GM21360 (cell line): ENCODE data around the gene TMEM63A.
"Not testable (repeated sequence)": the region's sequence is repeated elsewhere in the genome, so short reads cannot be mapped to it uniquely, and the experiment has no call there.

Experiments used
- ATAC-seq: cut with Tn5 transposase; IDR thresholded peaks from one replicate; pipeline ENCODE4 v1.9.1; 2021; ENCODE audit warnings: mild to moderate bottlenecking, moderate library complexity; ENCODE audit not compliant: unreplicated experiment

TMEM63A gene

DNA sequence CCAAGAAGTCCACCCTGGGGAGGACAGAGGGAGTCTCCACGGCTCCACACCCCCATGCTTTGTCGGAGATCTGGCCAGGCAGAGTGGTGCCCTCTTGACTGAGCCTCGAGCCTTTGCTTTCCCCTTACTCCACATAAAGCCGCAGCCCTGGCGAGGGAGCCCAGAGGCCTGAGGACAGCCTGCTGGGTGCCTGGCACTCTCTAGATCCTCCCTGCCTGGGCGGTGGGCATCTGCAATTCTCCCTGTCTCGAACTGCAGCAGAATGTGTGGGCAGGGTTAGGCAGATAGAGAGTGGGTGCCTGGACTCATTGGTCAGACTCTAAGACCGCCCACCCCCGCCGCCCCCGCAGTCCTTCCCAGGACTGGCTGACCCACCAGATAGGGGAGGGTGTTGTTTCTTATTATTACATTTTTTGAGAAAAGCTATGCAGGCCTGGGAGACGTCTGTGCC, 58.3 kb downstream of the TMEM63A start:
- no peak for ATAC-seq

DNA sequence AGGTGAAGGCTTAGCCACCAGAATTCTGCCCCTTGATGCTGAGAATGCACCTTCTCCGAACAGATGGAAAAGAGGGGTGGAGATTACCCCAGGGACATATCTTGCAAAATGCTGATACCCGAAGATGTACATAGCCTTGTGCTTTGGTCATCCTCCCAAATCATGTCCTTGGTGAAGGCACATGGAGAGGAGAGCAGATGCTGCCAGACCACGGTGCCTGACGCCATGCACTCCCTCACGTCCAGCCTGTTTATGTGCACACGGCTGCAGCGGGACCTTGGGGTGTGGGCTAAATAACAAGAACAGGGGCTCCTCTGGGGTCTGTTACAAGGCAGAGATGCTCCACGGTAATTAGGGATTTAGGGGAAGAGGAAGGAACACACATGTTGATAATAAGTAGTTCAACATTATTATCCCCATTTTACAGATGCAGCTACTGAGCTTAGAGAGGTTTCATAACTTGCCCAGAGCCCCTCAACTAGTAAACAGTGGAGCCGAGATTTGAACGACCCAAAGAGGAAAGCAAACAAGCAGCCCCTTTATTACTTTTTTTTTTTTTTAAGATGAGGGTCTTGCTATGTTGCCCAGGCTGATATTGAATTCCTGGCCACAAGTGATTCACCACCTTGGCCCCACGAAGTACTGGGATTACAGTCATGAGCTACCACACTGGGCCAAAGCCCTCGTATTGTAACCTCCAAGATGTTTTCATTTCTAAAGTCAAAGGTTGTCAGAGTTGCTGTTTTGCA, 59.4 kb downstream of the TMEM63A start:
- ATAC-seq: no peak

DNA sequence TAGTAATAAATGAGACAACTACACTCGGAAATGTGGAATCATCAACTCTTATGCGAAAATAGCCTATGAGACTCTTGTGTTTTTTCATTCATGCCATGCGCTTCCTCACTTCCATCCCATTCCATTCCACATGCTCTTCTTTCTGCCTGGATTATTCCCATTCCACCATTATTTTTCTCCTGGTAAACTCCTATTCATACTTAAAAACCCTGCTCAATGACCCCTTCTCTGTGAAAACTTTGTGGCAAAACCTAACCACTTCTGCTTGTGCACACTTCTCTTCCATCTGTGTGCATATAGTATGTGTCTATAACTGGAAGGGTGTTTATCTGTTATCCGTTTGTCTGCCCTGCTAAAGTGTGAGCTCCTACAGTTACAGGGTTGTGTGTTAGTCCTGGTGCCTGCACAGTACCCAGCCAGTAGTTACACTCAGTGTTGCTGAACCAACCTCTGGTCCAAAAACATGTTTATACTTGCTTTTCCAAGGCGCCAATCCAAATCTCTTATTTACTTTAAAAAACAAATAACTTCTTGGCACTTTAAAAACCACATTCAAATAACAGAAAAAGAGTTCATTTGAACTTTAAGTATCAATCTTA, 61.6 kb downstream of the TMEM63A start:
- no peak for ATAC-seq

DNA sequence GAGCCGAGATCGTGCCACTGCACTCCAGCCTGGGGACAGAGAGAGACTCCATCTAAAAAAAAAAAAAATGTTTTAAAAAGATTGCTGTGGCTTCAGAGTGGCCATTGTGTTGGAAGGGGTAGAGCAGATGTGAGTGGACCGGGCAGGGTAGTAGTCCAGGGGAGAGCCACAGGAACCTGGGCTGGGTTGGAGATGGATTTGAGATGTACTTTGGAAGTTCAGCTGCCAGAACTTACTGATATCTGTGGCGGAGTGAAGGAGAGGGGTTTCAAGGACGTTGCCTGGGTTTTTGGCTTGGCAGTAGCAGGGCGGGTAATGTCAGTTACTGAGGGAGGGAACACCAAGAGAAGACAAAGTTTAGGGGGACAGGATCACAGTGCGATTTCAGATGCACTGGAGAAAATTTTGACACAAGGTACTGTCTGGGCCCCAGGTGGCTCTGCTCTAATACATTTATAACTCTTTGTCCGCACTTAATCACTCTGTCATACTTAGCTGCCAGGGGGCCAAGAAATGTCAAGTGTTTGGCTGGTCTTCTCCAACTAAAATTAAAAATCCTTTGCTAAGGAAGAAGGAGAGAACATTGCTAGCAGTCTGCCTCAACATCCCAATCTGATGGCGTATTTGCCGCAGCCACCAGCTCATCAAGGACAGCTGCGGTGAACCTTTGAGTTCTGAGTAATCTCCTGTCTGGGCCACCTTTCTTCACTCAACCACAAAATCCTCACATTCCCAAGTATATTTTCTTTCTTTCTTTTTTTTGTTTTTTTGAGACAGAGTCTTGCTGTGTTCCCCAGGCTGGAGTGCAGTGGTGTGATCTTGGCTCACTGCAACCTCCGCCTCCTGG, 62.6 kb downstream of the TMEM63A start:
- no peak for ATAC-seq

DNA sequence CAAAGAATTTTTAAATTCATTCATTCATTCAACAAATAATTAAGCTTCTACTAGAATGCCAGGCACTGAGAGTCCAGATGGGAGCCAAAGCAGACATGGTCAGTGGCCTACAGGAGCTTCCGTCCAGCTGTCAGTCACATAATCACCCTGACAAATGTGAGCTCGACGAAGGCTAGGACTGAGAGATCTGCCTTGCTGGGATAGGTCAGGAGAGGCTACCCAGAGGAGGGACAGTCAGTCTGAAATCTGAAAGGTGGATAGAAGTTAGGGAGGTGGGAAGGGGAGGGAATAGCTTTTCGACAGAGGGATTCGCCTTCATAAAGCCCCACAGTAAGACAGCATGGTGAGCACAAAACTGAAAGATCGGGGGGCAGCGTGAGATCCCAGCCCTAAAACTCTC, 64.0 kb downstream of the TMEM63A start:
- no peak for ATAC-seq

DNA sequence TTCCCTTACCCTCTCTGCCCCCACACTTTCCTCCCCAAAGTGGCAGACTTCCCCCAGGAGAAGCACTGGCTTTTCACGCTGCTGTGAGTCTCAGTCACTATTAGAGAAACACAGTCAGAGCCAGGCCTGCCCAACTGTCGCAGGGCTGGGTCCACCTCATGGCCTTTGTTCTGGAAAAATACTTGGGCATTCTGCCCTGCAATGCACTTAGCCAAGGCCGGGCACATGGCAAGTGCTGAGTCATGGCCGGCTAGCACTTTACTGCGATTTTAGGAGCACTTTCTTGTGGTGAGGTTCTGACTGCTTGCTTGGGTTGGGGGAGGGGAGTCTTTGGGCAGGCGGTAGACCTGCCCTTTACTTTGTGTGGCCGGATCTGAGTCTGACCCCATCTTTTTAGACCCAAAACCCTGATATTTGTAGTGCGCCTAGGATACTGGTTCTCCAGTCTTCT, 64.5 kb downstream of the TMEM63A start:
- no peak for ATAC-seq

DNA sequence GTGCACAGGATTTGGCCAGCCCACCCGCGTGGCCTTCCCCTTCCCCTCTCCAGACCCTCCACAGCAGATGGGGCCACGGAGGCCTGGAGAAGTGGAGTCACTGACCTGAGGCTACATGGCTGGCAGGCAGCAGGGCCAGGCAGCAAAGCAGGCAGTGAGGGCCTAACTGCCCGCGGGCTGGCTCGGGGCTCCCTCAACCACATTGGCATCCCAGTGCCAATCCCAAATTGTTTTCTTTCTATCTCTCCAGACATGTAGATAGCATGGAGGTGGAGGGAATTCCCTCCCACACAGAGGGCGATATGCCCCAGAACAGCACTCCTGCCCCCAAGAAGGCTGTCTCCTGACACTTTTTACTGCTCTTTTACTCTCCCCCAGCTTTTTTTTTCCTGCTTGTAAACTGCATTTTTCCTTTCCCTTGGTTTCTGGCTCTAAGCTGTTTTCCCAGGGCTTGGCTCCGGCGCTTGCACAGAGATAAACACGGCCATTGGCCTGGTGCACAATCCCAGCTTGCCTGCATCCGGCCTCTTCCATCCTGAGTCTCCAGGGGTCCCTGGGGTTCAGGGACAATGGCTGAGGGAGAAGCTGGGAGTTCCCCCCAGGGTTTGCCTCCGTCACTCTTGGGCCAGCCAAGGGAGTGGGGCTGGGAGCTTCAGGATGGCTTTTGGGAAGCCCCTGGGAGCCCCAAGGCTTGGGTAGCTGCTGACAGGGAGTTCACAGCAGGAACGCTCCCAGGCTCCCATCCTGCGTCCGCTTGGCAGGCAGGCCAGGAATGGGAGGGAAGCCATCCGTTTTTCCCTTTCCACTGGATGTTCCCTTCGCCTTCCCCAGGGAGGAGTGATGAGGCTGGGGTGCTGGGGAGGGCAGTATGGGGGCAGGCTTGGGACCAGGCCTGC, 65.3 kb downstream of the TMEM63A start:
- no peak for ATAC-seq

DNA sequence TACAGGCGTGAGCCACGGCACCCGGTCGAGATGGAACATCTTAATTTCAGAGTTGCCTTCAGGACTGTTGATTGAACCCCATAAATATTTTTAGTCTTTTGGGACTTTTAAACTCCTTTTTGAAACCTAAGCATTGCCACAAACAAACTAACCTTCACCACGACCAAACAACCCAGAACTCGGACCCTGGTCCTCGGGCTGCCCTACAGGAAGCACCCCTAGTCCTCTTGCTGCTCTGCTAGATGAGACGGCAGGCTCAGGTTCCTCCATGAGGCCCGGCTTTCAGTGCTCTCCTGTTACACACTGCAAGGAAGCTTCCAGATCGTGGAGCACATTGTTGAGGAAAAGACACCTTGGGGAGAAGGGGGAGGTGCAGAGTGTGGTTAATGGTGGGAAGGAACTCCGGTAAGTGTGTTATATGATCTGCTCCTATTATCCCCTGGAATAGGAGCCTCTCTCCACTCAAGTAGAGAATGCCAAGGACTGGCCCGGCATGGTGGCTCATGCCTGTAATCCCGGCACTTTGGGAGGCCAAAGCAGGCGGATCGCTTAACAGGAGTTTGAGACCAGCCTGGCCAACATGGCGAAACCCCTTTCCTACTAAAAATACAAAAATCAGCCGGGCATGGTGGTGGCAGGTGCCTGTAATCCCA, 66.5 kb downstream of the TMEM63A start:
- ATAC-seq: no peak

DNA sequence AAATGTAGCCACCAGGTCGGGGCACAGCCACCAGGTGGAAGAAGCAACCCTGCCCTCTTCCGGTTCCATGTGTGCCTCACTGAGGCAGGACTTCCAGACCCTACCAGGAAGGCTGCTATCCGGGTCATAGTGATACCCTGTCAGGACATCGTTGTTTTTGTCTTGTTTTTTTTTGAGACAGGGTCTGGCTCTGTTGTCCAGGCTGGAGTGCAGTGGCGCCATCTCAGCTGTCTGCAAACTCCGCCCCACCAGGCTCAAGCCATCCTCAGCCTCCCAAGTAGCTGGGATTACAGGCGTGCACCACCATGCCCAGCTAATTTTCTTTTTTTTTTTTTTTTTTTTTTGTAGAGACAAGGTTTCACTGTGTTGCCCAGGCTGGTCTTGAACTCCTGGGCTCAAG, 67.1 kb downstream of the TMEM63A start:
- ATAC-seq: not testable (repeated sequence)

DNA sequence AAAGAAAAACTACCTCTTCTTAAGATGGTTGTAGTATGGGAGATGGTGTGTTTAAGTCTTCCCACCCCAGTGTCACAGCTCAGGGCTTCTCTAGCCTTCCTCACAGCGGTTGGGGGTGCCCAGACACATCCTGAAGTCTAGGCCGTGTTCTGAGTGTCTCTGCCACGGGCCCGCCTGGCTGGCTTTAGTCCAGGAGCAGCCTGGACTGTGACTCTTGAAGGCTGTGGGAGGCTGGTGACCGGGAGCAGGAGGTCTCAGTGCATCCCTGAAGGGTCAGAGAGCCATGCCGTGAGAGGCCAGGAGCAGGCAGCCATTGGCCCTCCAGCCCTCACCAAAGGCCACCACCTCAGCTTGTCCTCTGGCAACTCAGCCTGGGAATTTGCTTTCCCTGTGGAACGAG, 67.8 kb downstream of the TMEM63A start:
- ATAC-seq: no peak

DNA sequence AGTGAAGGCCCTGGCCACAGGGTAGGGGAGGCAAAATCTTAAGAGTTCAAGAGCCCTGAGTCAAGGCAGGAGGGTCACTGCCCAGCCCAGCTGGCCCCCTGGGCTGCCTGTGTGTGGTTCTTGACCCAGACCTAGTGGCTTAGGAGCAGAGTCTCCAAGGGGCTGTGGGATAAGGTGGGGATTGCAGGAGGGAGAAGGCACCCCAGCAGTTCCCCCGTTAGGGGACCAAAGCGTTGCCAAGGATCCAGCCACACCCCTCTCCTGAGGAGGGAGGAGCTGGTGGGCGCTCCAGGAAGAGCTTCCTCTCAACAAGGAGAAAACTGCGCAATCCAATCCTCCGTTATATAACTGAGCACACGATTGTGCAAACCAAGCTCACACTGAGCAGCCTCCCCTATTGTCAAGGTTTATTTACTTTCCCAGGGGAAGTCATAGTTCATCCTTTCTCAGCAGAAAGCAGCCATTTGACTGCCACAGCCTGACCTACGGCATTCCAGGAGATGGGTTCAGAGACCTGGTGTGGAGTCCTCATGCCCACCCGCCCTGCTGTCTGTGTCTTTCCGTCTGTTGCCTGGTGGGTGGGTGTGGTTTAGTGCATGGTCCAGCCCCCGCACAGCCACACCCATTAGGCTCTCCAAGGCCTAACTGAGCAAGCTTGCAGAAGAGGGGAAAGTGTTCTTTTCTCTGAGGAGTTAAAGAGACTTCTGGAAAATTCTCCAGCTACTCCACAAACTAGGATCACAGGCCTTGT, 68.8 kb downstream of the TMEM63A start:
- ATAC-seq: no peak

DNA sequence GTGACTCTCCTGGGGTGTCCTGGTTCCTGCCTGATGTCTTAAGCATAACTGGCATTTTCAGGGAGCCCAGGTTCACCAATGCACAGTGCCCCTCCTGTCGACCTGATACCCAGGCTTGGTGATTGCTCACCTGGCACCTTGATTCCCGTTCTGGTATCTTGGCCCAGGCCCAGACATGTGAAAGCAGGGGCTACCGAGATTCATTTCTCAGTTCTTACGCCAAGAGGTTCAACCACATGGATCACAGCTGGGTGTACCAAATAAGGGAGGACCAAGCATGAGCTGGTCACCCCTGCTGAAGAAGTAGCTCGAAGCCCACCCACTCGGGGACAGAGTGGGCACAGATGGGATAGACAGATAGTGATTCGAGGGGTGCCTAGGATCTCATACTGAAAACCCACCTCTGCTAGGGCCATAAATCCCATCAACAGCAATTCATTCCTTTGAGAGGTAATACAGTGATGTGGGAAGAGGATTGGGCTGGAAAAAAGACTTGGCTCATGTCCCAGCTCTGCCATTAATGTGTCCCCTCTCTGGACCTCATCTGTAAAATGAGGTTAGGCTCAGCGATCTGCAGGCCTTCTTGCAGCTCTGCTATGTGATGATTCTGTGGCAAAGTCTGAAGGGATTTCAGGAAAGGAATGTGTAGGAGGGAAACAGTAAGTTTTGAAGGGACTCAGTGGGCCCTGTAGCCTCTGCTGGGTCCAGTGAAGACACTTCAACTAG, 69.5 kb downstream of the TMEM63A start:
- ATAC-seq: no peak

DNA sequence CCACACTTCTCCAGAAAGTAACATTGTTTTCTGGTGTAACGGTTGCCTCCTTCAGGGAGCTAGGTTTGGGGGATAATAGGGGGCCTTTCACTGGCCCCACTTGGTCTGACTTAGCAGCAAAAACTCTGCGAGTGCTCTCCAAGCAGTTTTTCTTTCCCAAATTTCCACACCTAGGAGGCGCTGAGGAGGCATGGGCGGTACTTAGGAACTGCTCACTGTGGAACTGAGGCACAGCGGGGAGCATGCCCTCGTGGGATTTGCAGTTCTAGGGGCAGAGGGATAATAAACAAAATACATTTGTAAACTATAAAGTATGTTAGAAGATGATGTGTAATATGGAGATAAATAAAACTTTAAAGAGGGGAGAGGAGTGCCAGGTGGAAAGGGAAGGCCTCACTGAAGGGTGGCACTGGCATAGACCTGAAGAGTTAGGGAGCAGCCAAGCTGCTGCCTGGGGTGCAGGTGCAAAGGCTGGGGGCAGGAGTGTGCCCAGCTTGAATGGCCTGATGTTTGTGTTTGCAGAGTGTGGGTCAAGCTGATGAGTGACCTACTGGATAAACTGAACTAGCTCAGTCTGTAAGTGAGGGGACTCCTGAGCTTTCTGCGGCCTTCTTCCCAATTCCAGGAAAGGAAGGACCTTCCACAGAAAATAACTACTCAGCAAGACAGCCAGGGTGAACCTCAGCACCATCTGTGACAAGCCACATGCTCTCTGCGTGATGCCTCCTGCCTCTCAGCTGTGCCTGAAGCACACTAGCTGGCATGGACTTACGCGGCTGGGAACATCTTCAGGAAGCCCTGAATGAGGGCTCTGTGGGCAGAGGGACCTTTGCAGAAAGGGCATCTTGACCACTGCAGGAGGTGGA, 70.3 kb downstream of the TMEM63A start:
- ATAC-seq: no peak

DNA sequence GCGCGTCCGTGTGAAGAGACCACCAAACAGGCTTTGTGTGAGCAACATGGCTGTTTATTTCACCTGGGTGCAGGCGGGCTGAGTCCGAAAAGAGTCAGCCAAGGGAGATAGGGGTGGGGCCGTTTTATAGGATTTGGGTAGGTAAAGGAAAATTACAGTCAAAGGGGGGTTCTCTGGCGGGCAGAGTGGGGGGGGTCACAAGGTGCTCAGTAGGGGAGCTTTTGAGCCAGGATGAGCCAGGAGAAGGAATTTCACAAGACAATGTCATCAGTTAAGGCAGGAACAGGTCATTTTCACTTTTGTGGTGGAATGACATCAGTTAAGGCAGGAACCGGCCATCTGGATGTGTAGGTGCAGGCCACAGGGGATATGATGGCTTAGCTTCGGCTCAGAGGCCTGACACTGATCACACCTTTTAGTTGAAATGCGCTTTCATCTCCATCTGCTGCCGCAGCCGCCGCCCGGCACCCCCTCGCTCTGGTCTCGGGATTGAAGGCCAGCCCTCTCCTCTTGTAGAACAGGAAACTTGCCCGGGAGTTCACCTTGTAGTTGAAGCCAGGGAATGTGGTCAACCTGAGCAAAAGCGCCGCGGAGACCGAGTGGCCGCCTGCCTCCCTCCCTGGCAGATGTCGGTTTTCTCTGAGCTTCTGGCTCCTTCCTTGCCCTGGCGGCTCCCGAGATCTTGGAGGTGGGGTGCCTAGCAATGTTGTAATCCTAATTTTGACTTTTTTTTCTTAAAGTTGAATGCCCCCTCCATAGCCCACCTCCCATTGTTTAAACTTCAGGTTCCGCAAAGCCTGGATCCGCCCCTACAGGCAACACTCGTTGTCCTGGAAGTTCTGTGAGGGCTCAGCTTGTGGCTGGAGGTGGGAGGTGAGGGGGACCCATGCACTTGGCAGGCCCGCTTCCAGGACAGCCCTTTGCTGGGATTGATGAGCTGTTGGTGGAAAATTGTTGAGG, 71.3 kb downstream of the TMEM63A start:
- ATAC-seq: not testable (repeated sequence)

DNA sequence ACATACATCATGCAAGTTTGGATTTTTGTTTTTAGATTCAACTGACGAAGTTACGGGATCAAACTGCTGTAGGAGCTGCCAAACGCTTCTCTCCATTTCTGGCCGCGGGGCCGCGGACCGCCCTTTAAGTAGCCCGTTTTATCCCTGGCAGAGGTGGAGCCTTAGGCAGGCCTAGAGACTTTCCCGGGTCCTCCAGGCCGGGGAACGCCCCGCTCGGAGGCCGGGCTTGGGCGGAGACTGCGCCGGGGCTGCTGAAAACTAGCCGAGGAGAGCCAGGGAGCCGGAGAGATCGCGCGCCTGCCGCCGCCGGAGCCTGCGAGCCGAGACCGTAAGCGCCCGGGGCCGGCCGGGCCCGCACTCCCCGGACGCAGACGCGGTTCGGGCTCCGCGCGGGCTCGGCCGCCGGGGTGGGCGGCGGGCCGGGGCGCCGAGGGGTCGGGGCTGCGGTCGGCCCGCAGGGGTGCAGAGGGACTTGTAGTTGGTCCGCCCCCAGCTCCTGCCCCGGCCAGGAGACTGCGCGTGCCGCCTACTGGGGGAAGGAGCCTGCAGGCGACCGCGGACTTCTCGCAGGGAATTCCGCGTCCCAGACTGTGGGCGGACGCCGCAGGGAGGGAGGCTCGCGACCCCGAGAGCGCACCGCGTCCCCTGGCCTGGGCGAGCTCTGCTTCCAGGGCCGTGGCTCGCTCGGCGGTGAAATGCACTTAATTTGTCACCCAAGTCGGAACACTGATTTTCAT, 72.2 kb downstream of the TMEM63A start, which contains the start of gene EPHX1:
TSS of gene EPHX1 (plus strand) at position 283 of the 737 bp plus-strand sequence. CDS start 18,606 bp downstream, outside the sequence.
- peak; percentile 96 for ATAC-seq

DNA sequence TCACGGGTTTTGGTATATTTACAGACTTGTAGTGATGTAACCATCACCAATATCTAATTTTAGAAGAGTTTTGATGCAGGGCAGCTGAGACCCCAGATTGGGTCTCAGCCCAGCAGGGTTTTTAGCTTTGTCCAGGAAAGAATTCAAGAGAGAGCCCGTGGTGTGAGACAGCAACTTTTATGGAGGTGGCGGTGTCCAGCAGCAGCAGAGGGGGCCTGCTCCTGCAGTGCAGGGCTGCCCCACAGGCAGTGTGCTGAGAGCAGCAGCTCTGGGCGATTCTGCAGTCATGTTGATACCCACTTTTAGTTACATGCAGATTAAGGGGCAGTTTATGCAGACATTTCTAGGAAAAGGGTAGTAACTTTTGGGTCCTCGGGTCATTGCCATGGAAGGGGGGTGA, 74.0 kb downstream of the TMEM63A start:
- ATAC-seq: no peak
